HPDE6-E6E7 (cell line): Measurements from ENCODE around the gene PLXNA2.

Source experiments
- DNase-seq: peaks from one replicate; pipeline ENCODE4 v3.0.0; 2011; ENCODE audit warnings: missing footprints; ENCODE audit errors: extremely low spot score

The PLXNA2 gene

DNA sequence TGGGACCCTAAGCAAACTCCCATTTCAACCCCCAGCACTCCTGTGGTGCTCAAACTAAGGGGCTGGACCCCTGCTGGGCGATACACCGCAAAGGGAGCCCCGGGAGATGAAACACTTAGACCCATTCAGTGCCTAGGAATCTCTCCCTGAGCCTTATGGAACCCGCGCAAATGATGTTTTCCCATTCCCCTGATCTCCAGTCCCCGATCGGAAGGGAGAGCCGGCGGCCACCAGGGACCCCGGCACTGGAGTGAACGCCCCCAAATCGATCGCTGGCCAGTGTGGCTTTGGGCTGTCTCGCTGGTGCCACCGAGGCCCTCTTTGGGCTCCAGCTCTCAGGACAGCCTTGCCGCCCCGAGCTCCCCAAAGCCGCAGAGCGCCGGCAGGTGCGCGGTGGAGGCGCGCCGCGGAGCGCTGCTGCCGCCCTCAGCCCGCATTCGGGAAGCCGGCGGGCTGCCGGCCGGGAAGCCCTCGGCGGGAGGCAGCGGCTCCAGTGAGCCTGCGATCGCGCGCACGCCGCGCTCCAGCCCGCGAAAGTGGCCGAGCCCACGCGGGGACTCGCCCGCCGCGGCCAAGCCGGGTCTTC is 1.1 kb downstream of the PLXNA2 start:
- no peak for DNase-seq

DNA sequence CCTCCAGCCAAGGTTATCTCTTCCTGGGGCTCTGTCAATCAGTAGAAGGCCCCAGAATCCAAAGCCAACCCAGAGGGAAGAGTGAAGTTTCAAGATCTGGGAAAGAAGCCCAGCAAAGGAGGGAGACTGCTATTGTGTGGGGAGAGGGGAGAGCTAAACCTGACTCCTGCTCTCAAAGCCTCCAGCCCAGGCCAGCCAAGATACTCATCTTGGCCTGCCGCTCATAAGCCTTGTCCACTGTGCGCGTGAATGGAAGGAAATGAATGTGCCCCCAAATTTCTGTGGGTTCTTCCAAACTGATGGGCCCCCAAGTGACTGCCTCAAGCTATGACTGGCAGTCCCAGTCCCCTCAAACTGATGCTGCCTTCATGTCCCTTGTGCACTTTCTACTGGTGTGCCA is 2.0 kb downstream of the PLXNA2 start:
- no peak for DNase-seq

DNA sequence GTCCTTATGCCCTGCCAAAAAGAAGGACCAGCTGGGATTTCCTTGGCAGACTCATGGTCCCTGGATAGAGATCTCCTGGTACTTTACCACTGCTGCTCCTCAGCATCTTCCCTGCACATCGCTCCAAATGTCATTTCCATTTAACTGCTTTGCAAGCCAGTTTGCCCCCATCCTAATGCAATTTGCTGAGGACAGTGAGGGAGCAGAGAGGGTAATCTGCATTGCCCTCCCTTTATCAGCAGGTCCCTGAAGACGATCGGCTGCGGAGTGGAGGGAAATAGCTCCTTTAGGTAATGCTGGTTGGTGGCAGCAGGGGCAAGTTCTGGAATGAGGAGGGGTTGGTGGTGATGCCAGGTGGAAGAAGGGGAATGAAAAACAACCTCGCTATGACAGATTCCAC is 2.7 kb downstream of the PLXNA2 start:
- DNase-seq: no peak

DNA sequence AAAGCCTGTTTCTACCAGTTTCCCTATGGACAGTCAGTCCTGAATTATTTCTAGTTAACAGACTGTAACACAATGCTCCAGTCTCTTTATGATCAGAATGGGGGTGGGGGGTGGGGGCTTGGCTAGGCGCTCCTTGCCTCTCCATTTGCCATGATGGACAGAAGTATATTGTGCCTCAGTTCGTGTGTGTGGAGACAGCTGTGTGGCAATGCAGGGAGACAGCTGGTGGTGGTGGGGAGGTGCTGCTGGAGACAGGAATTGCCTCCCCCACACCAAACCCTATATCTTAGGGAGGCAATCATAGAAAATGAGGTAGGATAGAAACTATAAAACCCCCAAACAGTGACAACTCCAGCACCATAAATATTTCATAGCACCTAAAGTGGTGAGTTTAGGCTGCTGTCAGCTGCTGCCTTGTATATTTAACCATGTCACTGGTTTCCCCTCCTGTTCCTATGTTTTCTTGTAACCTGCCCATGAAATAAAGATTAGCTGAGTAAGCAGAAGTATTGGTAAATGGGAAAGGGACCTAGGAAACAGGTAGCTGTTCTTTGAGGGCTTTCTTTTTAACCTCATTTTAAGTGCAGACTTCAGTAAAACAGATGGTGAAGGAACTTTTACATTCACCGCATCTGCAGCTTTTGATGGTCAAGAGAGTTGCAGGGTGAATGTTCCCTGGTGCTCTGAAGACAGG is 3.4 kb downstream of the PLXNA2 start:
- DNase-seq: no peak

DNA sequence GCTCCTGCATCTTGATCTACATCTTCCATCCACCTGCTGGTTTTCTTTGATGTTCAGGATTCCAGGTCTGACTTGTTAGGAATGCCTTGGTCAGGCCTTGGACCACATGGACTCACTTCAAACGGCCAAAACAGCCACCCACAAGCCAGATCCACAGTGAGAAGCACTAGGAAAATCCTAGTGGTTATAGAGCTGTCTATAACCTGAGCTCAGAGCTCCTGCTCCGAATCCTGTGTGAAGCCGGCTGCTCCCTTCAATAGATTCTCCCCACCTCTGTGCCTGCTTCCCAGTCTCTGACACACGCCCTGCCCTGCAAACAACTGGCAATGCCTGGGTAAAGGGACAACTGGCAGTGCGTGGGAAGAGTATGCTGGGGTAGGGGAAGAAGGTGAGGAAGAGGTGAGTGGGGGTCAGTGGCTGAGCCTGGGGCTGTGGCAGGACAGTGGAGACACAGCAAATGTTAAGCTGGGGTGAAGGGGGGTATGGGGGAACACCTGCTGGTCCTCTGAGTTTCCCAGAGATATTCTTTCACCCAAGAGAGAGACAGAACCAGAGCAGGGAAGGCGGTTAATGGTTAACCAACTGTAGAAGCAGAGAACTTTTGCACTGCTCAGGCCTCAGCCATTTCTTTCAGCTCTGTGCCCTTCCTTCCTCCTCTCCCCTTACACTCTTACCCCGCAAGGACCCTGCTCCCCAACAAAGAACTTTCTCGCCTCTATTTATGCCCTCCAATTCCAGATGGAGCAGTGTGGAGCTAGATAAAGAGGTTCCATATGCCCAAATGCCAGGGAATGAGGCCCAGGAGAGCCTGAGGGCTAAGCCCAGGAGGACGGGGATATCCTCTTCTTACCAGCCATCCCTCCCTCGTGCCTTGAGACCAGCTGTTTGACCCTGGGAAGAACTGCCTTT is 4.5 kb downstream of the PLXNA2 start:
- DNase-seq: no peak

DNA sequence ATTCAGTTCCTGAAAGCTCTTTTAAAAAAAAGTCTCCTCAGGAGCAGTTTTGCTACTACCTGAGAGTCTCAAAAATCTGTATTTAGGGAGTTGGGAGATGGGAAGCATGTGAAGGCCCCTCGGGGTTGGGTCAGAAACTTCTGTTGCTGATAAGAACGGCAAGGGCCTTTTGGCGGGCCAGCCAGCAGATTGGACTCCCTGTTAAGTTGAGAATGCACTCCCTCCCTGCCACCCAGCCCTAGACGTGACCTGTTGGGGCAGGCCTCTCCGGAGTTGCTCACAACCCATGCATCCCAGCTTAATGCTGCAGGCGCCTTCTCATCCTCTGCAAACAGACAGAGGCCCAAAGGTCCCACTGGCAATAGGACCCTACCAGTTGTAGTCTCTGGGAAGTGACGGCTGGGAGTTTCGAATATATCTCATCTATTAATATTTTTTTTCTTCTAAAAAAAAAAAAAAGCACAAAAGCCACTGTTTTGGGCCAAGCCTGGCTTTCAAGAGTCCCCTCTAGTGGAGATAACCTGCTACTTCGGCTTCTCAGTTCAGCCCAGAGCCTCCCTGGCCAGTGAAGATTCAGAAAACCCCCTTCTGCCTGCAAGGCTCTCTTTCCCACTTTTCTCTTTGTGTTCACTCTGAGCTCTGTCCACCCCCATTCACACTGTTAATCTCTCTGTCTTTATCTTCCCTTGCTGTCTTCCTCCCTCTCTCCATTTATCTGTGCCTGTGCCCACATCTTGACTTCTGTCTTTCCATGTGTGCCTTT is 5.3 kb downstream of the PLXNA2 start:
- DNase-seq: peak; percentile 78

DNA sequence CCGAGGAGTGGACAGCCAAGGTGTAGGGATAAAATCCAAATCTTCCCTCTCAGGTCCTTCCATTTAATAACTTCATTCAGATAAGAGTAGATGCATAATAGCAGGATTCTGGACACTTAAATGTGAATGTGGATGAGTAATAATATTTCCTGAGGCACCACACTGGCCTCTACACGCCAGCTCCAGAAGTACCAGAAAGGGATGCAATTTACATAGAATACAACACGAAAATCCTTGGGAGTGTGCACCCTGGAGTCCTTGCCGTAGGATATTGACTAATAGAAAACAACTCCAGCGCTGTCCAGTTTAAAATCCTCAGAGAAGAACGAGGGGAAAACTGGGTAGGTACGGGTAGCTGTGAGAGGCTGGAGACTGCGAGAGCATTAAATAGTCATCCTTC is 6.9 kb downstream of the PLXNA2 start:
- no peak for DNase-seq

DNA sequence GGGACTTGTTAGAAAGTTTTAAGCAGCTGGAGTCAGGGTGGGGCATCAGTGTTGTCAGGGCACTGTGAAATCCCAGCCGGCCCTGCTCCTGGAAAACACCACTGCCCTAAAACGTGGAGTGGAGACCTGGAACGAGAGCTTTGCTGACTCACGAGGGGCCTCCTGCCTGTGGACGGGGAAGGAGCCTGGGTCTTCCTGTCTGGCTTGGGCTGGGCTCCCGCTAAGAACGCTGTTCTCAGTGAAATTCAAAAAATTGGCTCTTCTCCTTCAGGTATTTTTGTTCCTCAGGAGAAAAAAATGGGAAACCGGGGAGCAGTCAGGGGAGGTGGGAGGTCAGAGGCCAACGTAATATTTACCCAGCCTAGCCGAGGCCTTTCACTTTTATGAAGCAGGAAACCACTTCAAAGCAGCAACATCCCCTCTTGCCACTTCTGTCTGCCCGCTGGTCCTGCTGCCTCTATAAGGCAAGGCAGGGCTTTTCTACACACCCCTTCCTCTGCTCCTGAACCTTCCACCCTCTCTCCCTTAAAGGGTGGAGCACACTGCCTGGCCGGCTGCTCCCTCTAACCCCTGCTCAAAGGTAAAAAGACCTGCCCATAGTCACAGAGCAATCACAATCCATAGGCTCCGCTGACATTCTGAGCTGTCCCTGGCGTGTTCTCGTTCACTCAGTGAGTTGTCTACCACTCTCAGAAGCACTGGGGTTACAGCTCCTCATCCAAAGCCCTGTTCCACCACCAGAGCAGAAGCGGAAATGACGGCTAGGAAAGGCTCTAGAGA is 8.0 kb downstream of the PLXNA2 start:
- no peak for DNase-seq

DNA sequence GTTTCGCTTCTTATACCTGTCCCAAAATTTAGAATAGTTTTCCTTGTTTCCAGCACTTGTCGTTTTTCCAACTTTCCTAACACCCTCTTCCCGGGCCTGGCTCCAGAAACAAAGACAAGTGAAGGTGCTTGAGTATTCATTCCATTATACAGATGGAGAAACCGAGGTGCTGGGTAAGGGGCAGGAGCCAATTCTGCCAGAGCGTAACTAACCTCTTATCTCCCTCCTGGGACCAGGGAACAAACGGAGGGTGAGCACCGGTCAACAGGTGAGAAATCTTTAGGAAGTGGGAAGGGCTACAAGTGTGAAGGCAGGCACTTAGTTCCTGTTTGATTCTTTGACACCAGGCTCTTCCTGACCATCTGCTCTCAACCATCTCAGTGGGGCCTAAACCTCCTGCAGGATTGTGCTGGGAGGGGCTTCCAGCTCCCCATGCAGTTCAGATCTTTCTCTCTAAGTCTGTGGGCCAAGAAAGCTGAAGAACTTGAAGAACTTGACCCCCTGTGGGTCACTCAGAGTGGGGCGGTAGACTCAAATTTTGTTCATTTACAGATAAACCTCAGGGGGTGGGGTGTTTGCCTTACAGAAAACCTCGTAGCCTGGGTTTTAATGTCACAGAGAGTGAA is 8.7 kb downstream of the PLXNA2 start:
- no peak for DNase-seq

DNA sequence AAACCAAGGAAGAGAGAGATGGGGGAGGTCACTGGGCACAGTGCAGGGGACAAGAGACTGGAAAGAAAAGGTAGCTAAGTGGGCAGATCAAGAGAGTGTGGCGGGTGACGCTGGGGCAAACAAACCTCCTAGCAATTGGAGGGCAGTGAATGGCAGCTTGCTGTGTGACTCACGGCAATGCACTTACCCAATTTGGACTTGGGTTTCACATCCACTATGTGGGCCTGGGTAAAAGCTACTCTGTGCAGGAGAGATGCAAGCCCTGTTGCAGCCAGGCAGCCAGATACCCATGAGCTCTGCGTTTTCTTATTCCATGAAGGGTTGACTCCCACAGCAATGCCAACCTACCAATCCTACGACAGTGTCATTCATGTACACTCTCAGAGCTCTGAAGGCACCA is 9.5 kb downstream of the PLXNA2 start:
- no peak for DNase-seq

DNA sequence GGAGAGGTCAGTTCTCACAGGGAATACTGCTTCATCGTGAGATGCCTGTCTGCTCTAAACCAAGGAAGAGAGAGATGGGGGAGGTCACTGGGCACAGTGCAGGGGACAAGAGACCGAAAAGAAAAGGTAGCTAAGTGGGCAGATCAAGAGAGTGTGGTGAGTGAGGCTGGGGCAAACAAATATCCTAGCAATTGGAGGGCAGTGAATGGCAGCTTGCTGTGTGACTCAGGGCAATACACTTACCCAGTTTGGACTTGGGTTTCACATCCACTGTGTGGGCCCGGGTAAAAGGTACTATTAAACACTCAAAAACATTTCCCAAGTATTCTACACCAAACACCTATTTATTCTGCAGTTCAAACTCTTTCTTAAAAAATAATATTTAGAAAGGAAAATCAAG is 10.2 kb downstream of the PLXNA2 start:
- DNase-seq: no peak

DNA sequence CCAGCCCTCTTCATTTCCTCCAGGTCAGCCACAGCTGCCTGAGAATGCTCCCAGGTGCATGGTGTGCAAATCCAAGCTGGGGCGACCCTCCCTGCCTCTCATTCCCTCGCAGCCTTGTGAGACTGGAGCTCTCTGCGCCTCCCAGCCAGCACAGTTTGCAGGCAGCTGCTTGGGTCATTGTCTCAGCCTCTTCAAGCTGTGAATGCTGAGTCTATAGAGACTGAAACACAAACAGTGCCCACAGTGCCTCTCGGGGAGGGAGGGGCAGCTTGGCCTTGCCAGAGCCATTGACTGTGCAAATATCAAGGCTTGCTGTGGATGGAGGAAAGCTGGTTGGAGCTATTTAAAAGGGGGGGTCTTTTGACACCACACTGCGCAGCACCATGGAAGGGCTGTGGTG is 10.6 kb downstream of the PLXNA2 start:
- DNase-seq: no peak

DNA sequence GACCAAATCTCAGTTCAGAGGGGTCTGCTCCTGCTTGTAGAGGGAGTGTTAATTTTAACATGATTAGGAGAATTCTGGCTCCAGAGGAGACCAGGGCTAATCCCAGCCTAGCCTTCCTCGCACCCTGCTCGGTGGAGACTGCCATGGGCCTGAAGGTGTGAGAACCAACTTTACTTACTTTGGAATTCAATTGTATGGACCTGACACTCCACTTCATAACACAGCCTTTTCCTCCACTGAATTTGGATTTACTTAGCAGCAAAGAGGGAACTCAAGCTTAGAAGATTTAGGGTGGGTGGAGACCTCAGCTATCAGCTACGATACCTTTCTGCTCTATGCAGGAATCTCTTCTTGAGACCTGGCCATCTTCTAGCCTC is 11.5 kb downstream of the PLXNA2 start:
- DNase-seq: no peak

DNA sequence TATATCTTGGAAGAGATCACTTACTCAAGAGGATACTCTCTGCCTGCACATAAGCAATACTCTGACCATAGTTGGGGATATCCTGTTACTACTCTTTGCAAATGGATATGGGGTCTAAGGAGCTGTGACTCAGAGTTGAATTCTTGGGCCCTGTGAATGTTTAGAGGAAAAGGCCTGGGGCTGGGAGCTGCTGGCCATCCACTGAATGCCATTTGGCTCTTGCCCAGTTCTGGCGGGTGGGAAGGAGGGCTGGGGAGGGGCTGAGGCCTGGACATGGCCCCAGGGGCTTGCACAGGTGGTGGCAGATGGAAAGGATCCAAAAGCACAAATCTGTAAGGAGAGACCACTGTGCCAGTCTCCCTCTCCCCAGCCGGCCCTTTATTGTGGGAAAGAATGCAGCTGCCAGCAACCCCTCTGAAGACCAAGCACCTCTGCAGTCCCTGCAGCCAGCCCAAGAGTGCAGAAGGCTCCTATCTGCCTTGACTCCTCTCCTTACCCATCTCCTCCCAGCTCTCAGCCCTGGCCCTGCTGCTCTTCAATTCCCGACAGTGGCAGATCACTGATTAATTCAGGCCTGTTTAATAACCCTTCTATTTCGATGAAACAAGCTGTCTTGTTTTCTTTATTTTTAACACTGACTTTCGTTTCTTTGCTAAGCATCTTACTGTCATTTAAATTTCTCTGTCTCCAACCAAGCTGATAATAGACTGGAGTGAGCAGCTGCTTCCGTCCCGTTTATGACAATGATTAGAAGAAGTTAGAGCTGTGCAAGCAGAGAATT is 12.1 kb downstream of the PLXNA2 start:
- no peak for DNase-seq

DNA sequence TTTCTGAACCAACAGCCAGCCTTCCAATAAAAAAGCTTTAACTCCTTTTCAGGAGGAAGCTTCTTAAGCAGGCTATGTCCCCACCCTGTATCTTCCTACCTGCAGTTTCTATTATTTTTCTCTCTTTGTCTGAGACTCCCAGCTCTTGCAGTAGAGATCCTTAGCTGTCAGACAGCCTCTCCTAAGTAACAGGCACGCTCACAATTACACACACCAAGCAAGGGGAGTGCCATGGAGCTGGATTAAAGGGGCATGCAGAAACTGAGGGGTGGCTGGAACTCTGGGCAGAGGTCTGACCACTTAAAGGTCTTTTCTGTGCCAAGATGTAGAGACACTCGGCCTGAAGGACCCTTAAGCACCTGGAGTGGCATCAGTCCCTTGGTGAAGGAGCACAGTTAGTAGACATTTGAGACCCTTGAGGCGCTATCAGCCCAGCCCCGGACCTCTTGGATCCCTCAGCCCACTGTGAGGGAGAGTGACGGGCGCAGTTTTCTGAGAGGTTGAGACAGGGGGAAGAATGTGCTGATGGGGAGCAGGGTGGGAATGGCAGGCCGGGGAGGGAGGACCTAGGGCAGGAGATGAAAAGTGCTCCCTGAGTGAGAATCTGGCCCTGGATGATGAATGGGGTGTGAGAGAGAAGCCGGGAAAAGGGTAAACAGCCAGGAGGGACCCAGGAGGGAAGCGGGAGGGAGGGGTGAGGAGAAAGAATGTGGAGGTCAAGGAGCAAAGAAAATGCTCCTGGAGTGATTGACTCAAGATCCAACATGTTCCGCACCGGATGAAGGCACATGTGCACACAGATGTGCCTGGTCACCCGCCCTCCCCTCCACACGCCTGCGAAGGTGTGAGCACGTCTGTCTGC is 13.3 kb downstream of the PLXNA2 start:
- no peak for DNase-seq

DNA sequence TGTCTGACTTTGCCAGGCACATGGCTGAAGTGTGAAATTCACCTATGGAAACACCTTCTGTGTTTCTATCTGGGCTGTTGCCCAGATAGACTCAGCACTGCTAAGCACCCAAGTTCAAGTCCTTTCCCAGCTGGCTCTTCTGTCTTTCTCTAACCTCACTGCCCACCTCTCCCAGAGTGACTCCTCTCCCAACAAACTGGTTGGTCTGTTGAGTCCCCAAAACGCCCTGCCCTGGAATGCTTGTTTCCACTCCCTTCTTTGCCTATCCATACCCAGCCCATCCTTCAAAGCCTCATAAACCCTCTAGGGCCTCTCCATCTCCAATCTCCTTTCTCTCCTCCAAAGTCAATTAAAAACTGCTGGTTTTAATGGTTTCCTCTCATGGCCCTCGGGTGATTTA is 15.6 kb downstream of the PLXNA2 start:
- no peak for DNase-seq

DNA sequence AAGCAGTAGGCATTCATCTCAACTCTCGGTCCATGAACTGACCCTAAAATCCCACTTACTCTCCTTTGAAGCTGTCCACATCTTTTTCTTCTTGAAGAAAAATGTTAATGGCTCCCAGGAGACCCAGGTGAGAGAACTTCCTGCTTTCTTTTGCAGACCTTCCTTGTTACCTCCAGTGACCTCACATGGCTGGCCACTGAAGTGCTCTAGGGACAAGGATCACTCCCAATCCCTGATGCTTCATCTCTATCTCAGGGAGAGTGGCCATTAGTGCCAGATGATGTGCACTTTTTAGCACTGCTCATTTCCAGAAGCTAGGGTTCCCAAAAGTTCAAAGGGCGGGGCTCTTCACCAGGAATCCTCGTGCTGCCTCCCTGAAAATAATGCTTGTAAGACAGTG is 16.2 kb downstream of the PLXNA2 start:
- no peak for DNase-seq

DNA sequence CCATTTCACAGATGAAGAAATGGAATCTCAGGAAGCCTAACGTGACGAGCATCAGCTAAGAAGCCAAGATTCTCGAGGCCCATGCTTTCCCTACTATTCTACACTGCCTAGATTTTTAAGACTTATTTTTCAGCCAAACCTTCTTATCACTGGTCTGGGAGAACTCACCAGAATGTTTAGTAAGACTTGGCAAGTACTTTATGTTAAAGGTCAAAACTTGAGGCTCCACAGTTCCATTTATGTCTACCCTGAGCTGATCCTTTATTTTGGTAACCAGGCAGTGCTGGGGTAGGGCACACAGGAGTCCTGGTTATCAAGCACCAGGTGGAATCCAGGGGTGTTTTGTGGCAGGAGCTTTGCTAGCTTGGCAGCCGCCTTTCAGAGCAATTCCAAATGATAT is 16.8 kb downstream of the PLXNA2 start:
- DNase-seq: no peak
